Measurements from ENCODE around the gene SLC6A1. TPM values are rescaled to one million over a fixed set of nuclear protein-coding genes. Genes with fewer than 3 reads are reported as not detected.

Gene SLC6A1
- total RNA-seq, 1 donor from 2014 or later = 0.57 TPM

DNA sequence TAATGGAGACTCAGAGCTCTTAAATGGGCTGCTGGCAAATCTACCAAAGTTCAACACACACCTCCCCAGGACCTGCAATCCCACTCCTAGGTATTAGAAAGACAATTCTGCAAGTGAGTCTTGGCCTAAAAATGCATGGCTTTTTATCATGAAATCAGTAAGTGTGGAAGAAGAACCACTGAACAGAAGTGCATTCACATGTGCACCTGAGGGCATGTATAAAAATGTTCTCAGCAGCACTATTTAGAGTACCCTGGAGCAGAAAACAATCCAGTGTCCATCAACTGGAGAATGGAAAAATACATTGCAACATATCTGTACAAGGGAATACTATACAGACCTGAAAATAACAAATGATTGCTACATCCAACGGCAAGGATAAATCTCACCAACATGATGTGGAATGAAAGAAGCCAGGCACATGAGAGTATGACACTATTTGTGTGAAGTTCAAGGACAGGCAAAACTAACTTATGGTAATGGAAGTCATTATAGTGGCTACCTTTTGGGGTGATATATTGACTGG is 8.1 kb upstream of the SLC6A1 start:
- ATAC-seq (no peak), DNase-seq (ENCODE audit: missing footprints) (no peak)
- intact Hi-C loops (cut with DNase I) = loop anchor here (5.0 kb wide), 1 partner anchor 37 kb away; no protein-coding TSS in a partner anchor

DNA sequence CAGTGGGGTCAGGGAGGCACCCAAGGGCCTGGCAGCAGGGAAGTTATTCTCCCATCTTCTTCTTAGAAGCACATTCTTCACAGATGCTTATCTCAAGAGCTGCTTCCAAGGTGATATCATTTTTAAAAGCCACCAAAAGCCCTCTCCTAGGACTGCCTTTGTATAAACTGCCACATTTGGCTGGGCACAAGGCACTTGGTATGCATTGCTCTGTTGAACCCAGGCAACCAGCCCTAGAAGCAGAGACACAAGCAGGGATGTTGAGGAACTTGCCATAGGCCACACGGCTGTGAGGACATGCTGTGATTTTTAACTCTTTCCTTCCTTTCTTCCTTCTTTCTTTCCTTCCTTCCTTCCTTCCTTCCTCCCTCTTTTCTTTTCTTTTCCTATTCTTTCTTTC is 7.4 kb upstream of the SLC6A1 start:
- intact Hi-C loops (cut with DNase I) = no loop called here
- DNase-seq (ENCODE audit: missing footprints) (no peak), ATAC-seq (no peak)

DNA sequence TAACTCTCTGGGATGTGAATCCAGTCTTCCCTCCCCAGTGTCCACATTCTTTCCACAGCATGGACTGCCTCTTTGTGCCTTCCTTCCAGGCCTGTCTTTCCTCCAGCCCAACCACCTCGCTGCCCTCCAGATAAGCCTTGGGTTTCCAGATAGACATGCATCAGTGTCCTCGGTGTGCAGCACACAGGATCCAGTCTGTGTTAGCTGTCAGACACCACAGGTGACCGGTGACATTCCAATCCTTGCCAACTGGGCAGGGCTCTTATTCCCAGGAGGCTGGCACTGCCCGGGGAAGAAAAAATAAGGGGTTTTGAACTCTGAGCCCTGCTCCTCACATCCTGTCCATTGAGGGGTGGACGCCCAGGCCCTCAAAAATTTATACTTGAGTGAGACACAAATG is 6.0 kb upstream of the SLC6A1 start:
- ATAC-seq = peak; percentile 81
- no peak for DNase-seq (ENCODE audit: missing footprints)
- intact Hi-C loops (cut with DNase I) = no loop called here

DNA sequence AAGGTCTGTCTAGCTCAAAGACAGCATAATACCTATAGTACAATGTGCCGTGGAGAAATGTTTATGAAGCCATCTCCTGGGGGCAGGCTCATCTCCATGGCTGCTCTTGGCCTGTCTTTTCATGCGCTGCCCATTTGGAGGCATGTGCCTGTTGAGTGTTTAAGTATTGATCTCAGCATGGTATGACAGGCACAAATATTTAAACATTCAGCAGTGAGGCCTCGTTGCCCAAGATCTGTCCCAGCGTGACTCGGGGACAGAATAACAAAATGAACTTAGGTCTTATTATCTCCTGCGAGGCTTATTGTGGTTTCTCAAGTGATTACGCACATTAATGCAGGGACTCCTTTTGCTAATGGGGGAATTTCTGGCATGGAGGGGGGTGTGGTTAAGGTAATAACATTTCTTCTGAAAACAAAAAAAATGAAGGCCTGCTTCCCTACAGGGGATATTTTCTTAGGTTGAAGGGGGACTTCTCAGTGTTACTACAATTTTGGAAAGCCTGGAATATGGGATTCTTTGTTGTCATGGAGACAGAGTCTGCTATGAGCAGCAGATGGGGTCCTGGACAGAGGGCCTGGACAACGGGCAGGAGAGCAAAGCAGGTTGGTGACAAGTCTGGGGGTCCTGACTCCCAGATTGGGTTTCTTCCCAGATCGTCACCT is 4.4 kb upstream of the SLC6A1 start:
- DNase-seq (ENCODE audit: missing footprints) = no peak
- intact Hi-C loops (cut with DNase I) = no loop called here
- no peak for ATAC-seq

DNA sequence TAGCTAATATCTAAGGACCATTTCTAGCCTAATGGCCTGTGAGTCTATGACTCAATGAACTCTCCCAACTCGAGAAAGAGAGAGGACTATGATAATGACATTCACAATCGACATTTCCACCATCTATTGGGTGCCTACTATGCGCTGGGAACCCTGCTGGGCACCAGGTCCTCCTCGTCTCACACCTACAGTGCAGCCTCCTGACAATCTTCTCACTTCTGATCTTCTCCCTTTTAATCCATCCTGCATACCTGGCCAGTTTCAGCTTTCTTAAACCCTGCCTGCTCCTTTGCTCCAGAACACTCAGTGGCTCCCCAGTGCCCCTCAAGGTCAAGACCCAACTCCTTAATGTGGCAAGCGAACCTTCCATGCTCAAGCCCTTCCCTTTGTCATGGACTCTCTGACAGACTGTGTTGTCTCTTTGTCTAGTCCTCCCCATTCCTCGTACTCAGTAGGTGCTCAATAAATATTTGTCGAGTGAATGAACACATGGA is 3.5 kb upstream of the SLC6A1 start:
- DNase-seq (ENCODE audit: missing footprints) (no peak), ATAC-seq (no peak)
- intact Hi-C loops (cut with DNase I) = no loop called here

DNA sequence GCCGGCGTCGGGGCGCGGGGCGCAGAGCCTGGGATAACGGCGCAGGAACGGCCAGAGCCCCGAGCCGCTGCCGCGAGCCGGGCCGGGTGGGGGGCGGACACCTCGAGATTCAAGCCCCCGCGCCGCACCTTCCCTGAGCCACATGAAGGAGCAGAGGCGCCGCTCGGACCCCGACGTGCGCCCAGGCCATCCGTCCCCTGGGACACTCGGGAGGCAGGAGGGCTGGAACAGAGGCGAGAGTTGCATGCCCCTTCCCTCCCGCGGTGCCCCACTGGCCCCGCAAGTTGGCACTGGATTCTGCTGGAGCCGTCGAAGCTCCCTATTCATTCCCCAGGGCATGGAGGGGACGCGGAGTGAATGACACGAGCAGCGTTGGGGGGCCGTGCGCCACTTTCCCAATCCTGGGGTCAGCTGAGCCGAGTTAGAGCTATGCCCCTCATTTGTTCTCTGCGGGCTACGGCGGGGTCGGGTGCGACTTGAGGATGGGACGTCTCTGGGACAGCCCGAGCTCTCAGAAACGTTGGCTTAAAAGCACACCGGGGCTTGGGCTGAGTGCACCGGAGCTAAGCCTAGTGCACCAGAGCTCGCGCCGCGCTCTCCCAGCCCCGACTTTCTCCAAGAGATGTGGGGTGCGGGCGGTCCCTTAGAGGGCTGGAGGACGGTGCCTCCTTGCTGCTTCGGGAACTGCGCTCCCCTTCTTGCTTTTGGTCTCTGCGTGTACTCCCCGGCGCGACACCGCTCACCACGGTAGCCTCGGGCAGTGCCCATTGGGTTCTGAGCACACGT is 588 bp downstream of the SLC6A1 start:
- peak; percentile 21 for ATAC-seq
- no peak for DNase-seq (ENCODE audit: missing footprints)
- intact Hi-C loops (cut with DNase I) = no loop called here

DNA sequence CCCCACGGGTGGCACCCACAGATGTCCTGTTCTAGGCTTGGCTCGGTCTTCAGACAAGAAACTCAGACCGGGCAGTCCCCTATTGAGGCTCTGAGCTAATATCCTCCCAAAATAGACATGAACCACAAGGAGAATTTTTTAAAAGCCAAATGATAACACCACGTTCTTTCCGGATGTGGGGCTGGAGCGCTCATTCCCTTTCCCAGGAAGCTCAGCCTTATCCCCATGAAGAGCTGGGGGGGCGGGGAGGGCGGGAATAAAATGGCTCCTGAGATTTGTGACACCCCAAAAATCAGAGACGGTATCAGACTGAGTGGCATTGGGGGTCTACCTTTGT is 1.1 kb downstream of the SLC6A1 start:
- DNase-seq (ENCODE audit: missing footprints) (no peak), ATAC-seq (peak; percentile 4)
- intact Hi-C loops (cut with DNase I) = no loop called here

DNA sequence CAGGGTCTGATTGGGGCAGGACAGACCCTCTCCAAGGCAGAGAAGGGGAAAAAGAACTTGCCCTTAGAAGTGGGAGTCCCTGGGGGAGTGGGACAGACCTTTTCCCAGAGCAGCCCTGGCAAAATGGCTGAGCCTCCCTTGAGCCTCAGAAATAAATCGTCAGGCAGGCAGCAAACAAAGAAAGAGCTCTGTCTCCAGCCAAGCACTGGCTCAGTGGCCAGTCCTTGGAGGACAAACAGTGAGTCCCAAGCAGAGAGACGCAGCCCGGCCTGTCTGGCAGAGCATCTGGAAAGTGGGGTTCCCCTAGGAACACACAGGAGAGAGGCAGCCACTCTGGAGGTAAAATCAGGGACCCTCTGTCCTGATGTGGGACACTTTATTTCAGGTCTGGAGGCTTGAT is 1.8 kb downstream of the SLC6A1 start:
- DNase-seq (ENCODE audit: missing footprints) = no peak
- intact Hi-C loops (cut with DNase I) = no loop called here
- ATAC-seq = no peak

DNA sequence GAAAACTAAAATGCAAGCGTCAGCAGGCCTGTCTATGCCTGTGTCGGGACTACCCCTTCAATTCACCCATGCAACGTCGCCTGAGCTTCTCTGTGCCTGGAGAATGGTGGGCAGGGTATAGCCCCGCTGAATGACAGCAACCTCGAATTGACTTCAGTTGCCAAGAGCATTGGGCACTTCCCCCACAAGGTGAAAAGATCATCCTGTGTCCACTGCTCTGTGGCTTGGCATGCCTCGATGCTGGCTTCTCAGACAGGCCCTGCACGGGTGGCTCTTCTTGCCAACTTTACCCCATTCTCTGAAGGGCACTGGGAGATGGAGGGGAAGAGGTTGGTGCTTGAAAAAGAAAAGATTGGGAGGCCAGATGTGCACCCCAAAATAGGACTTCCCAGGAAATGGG is 3.3 kb downstream of the SLC6A1 start:
- intact Hi-C loops (cut with DNase I) = no loop called here
- no peak for DNase-seq (ENCODE audit: missing footprints)
- no peak for ATAC-seq

DNA sequence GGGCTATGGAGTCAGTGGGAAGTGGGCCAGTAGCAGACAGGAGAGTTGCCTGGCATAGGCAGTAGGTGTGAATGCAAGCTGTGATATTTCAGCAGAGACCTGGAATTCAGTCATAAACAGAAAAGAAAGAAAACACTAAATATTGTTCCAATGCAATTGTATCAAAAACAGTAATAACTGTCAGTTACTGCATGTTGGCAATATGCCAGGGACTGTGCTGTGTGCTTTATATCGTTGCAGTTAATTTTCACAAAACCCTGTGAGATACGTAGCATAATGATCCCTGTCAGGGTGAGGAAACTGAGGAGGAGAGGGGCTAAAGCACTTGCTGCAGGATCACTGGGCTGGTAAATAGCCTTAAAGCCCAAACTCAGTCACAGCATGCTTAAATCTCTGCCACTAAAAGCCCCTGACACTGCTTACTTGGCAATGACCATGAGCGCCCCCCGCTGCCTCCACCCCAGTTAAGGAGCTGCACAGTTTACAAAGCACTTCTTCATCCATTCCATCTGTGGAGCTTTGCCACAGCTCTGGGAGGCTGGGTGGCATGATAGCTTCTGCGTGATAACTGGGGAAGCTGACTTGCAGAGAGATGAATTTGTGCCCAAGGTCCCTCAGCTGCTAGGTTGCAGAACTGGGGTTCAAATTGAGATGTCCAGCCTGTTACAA is 3.9 kb downstream of the SLC6A1 start:
- ATAC-seq (no peak), DNase-seq (ENCODE audit: missing footprints) (no peak)
- intact Hi-C loops (cut with DNase I) = no loop called here

DNA sequence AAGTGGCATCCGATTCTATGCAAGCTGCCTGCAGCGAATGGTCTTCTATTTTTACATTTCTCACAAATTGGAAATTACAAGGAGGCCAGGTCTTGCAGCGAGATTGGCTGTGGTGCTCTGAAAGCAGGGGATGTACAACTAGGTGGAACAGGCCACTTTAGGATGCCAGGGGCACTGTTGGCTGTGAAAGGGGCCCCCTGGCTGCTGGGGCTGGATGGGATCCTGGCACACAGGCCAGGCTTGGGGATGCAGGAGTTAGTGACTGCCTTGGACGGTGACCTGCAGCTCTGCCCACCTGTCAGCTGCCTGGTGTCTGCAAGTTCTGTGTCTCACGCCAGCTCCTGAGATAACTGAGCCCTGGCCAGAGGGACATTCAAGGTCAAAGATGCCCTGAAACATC is 4.6 kb downstream of the SLC6A1 start:
- ATAC-seq (no peak), DNase-seq (ENCODE audit: missing footprints) (no peak)
- intact Hi-C loops (cut with DNase I) = no loop called here

DNA sequence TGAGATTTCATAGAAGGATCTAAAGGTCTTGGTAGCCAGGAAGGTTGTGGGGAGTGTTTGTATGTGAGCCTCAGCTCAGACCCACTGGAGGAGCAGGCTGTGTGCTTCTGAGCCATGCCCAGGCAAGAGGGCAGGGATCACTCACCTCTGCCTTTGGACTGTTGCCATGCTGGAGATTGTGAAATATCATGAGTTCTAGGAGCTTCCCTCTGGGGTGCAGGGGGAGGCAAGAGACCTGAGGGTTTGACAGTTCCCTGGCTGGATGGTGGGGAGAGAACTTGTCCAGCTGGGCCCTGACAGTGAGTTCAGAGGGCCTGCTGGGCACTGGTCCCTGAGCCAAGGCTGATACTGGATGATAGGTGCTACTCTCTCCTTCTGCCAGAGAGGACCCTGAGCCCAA is 6.0 kb downstream of the SLC6A1 start:
- ATAC-seq = no peak
- intact Hi-C loops (cut with DNase I) = no loop called here
- no peak for DNase-seq (ENCODE audit: missing footprints)

DNA sequence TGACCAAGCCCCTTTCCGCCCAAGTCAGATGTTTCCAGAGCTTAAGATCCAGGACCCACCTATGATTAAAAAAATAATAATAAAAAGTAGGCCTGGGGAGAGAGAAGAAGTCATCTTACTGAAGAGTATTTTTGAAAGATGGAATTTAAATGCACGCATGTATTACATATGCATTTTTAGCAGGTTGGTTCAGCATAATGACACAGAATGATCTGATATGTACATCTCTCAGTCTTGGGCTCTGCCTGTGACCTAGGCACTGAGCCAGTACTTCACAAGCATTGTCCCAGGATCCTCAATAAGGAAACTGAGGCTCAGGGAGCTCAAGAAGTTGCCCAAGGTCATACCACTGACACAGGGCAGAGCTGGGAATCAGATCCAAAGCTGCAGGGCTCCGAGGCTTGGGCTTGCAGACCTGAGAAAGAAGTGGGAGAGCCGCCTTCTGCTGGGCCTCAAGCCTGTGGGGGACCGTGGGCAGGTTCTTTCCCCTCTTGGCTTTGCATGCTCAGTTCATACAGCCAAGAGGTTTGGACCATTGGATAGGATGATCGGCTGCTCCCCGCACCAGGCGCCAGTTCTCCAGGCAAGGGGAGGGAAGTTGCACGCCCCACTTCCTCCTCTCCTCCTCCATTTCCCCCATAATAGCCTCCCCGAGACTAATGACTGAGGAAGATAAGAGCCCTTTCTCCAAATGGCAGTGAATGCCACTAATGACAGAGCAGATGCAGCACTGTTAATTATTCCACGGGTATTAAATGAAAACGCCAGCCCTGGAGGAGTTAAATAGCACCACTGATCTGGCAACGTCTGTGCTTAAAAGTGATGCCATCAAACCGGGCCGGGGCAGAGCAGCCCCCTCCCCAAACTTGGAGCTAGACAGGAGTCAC is 6.9 kb downstream of the SLC6A1 start:
- ATAC-seq = no peak
- intact Hi-C loops (cut with DNase I) = no loop called here
- no peak for DNase-seq (ENCODE audit: missing footprints)

DNA sequence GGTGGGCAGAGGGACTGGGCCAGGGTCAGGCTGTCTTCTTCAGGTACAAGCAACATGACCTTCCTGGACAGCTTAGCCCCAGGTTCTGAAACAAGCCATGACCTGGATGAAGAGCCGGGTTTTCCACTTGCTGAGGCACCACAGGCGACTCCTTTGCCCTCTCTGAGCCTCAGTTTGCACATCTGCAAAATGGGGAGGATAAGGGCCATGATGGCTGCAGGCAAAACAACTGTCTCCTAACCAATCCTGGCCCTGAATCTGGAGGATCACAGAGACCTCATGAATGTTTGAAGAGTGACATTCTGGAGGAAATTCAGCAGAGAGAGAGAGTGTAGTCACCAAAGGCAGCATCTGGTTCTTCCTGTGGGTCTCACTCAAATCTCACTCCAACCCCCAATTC is 8.0 kb downstream of the SLC6A1 start:
- DNase-seq (ENCODE audit: missing footprints) = no peak
- intact Hi-C loops (cut with DNase I) = no loop called here
- ATAC-seq = no peak

DNA sequence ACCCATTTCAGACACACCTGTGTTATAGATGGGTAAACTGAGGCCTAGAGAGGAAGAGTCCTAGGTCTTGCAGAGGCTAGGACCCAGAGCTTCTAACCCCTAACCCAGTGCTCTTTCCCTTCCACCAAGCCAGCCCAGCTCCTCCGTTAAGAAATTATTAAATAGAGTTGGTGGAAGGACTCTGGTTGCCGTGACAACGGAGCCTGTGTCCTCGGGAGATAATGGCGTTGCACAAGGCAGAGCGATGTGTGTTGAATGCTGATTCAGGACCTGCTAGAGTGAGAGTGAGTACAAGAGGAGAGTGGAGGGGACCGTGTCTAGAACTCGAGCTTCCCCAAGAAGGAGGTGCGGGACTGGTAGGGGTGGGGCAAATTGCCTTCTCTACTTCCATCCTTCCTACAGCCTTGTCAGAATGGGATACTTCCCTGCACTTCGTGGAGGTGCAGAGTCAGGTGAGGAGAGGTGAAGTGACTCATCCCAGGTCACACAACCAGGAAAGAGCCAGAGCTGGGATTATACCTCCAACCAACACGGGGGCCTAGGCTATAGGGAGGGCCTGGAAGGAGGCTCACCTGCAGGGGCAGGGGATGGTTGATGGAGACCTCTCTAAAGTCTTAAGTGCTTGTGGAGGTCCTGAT is 8.6 kb downstream of the SLC6A1 start:
- ATAC-seq = no peak
- no peak for DNase-seq (ENCODE audit: missing footprints)
- intact Hi-C loops (cut with DNase I) = no loop called here

DNA sequence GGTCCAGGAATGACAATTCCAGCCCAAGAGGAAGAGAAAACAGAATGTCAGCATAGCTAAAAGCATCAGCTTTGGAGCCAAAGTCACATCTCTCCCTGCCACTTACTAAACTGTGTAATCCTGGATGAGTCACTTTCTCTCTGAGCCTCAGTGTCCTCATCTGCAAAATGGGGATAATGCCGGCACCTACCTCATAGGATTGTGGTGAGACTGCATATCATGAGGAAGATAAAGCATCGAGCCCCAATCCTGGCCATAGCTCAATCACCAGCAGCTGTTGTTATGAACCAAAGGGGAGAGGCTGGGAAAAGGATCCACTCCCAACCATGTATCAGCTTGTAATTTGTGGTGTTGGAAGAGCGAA is 9.1 kb downstream of the SLC6A1 start:
- ATAC-seq (no peak), DNase-seq (ENCODE audit: missing footprints) (no peak)
- intact Hi-C loops (cut with DNase I) = no loop called here

DNA sequence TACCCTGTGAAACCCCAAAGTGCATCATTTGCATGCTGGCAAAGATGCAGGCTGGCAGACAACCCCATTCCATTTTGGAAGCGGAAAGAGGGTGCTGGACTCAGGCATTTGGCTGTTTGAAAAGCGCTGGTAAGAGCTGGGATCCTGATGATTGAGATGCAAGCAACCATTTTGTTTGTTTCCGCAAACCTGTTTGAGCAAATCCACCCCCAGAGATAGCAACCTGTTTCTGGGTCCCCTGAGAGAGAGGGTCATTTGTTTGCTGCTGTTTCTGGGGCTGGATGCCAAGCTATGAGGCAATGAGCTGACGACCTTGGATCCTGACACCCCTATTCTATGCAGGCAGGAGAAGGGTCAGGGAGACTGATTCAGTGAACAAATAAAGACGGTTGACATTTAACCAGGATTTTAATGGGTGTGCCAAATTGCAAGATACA is 9.8 kb downstream of the SLC6A1 start:
- intact Hi-C loops (cut with DNase I) = no loop called here
- DNase-seq (ENCODE audit: missing footprints) = no peak
- no peak for ATAC-seq

DNA sequence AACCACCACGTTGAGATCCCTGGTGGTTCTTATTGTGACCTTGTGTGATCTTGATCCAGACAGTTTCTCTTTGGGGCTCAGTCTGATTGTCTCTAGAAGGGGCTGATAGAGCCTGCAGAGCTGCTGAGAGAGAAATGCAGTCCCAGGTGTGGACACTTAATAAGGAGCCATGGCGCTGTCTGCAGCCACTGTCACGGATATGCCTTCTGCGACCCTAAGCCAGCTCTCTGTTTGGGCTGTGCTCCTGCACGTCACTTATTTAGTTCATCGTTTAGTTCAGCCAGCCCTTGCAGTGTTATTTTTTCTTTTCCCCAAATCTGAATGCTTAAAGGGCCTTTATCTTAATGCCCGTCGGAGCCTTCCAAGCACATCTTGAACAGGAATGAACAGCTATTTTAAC is 12.0 kb downstream of the SLC6A1 start:
- intact Hi-C loops (cut with DNase I) = no loop called here
- ATAC-seq = no peak
- no peak for DNase-seq (ENCODE audit: missing footprints)

Data from Right ventricle myocardium inferior (tissue), 1 donor.